Measurements from ENCODE around the gene OSBPL5.

The OSBPL5 gene

DNA sequence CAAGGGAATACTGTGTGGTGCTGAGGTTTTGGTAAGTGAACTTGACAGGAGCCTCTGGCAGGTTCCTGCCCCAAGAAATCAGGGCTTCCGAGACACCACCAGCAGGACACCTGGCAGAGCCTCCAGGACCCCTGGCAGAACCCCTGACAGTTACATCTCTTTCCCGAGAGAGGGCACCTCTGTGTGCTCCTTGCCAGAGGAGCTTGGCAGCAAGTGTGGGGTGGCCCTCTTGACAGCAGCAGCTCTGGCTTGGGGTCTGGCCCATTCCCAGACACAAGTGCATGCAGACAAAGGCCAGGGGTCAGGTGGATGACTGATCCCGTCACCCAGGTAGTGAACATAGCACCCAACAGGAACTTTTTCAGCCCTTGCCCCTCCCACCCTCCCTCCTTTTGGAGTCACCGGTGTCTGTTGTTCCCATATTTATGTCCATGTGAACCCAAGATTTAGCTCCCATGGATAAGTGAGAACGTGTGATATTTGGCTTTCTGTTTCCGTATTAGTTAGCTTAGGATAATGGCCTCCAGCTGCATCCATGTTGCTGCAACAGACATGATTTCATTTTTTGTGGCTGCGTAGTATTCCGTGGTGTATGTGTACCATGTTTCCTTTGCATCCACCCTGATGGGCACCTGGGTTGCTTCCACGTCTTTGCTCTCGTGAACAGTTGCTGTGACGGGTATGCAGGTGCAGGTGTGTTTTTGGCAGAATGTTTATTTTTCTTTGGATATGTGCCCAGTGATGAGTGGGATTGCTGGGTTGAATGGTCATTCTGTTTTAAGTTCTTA lies 21.2 kb upstream of the OSBPL5 start:
- H3K4me3 ChIP-seq (ENCODE audit: low read depth, low read length): no peak overlapping the region
- TF ChIP-seq, protein P1, sequence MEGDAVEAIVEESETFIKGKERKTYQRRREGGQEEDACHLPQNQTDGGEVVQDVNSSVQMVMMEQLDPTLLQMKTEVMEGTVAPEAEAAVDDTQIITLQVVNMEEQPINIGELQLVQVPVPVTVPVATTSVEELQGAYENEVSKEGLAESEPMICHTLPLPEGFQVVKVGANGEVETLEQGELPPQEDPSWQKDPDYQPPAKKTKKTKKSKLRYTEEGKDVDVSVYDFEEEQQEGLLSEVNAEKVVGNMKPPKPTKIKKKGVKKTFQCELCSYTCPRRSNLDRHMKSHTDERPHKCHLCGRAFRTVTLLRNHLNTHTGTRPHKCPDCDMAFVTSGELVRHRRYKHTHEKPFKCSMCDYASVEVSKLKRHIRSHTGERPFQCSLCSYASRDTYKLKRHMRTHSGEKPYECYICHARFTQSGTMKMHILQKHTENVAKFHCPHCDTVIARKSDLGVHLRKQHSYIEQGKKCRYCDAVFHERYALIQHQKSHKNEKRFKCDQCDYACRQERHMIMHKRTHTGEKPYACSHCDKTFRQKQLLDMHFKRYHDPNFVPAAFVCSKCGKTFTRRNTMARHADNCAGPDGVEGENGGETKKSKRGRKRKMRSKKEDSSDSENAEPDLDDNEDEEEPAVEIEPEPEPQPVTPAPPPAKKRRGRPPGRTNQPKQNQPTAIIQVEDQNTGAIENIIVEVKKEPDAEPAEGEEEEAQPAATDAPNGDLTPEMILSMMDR (IDR thresholded peaks at IDR 0.05; ENCODE audit: low read depth, low read length): no peak

DNA sequence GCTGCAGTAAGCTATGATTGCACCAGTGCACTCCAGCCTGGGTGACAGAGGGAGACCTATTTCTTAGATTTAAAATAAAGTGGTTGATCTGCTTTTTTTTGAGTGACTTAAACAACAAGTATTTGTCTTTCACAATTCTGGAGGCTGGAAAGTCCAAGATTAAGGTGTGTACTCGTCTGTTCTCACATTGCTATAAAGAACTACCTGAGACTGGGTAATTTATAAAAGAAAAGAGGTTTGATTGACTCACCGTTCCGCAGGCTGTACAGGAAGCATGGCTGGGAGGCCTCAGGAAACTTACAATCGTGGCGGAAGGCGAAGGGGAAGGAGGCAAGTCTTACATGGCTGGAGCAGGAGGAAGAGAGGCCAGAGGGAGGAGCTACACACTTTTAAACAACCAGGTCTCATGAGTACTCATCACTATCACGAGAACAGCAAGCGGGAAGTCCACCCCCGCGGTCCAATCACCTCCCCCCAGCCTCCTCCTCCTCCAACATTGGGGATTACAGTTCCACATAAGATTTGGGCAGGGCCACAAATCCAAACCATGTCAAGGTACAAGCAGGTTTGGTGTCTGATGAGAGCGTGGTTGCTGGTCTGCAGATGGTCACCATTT lies 19.7 kb upstream of the OSBPL5 start:
- no peak overlapping the region for H3K4me3 ChIP-seq (ENCODE audit: low read depth, low read length)
- TF ChIP-seq, protein P1 (IDR thresholded peaks at IDR 0.05; ENCODE audit: low read depth, low read length): no peak

DNA sequence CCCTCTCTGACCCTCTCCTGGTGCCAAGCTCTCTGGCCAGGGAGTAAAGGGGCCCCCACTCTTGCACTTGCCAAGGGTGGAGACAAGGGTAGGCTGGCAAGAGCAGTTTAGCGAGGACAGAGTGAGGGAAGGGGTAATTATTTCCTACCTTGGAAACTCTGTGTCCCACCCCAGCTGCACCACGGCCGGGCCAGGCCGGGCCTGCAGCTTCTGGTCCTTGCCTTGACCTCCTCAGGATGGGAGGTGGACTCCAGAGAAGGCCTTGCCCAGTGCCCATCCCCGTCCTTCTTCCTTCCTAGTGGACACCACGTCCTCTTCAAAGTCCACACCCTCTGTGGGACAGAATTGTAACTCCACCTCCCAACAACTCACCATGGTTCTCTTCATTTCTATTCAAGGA lies 18.4 kb upstream of the OSBPL5 start:
- TF ChIP-seq, protein P1 (IDR thresholded peaks at IDR 0.05; ENCODE audit: low read depth, low read length): no peak
- H3K4me3 ChIP-seq (ENCODE audit: low read depth, low read length): no peak overlapping the region

DNA sequence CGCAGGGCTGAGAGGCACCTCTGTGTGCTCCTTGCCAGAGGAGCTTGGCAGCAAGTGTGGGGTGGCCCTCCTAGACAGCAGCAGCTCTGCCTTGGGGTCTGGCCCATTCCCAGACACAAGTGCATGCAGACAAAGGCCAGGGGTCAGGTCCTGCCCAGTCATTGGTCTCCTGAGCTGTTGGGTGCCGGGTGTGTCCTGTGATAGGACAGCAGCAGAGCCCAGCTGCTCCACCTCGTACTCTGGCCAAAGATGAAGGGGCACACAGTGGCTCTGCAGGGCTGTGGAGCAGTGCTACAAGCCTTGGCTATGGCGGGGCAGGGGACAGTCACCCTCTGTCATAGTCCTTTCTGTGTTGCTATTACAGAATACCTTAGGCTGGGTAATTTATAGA lies 17.3 kb upstream of the OSBPL5 start:
- no peak overlapping the region for H3K4me3 ChIP-seq (ENCODE audit: low read depth, low read length)
- TF ChIP-seq, protein P1 (IDR thresholded peaks at IDR 0.05; ENCODE audit: low read depth, low read length): no peak

DNA sequence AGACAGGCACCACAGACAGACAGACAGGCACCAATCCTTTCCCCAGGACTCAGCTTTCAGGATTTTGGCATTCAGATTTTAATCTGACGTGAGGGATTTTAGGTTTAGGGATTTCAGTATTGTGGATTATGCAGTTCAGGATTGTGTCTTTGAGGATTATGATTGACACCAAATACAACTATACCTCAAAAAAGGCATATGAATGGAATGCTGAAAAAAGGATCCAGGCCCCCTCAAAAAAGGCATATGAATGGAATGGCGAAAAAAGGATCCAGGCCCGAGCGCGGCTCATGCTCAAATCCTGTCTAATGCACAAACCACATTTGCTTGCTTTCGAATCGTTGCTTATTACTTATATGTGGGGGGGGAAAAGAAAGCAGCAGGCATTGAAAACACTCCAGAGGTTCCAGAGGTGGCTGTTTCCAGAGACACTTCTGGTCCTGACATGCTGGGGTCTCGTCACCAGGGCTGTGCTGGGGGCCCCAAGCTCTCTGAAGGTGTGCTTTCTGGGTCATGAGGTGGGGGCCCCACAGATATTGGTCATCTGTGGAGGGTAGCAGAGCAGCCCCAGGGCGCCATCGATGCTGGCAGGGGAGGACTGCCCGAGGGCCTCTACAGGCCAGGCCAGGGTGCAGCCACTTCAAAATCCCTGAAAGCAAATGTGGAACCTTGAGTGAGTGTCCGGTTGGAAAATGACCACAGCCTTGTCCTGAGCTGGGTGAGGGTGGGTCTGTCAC lies 16.8 kb upstream of the OSBPL5 start:
- TF ChIP-seq, protein P1 (IDR thresholded peaks at IDR 0.05; ENCODE audit: low read depth, low read length): no peak
- no peak overlapping the region for H3K4me3 ChIP-seq (ENCODE audit: low read depth, low read length)

DNA sequence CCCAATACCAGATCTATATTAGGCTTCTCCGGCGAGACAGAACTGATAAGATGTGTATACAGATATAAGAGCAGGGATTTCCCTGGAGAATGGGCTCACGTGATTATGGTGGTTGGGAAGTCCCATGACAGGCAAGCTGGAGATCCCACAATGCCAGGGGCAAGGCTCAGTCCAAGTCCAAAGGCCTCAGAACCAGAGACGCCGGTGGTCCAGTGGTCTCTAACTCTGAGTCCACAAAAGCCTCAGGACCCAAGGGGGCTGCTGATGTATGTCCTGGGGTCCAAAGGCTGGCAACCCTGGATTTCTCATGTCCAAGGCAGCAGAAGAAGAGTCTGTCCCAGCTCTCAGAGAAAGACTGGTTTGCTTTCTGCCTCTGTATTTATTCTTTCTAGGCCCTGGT lies 15.8 kb upstream of the OSBPL5 start:
- no peak overlapping the region for H3K4me3 ChIP-seq (ENCODE audit: low read depth, low read length)
- TF ChIP-seq, protein P1 (IDR thresholded peaks at IDR 0.05; ENCODE audit: low read depth, low read length): no peak

DNA sequence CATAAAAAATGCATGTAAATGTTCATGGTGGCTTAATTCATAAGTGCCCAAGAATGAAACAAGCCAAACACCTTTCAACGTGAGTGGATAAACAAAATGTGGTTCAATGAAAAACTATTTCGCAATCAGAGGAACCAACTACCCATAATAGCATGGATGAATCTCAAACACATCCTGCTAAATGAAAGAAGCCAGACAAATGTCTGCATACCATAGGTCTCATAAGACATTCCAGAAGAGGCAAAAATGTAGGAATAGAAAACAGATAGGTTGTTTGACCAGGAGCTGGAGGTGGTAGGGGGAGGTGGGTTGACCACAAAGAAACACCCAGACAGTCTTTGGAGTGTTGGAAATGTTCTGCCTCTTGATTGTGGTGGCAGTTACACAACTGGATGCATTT lies 13.2 kb upstream of the OSBPL5 start:
- TF ChIP-seq, protein P1 (IDR thresholded peaks at IDR 0.05; ENCODE audit: low read depth, low read length): no peak
- H3K4me3 ChIP-seq (ENCODE audit: low read depth, low read length): no peak overlapping the region
